K562 (cell line): Measurements from ENCODE around the gene ARHGEF1. TPM values are rescaled to one million over a fixed set of nuclear protein-coding genes. Genes with fewer than 3 reads are reported as not detected.
A peak's percentile ranks its signal among the peaks of the same experiment; 100 is the strongest.

Experiments used
- ATAC-seq: fragments of 200-7000 bp; cut with Tn5 transposase; 3 replicates; pipeline ENCODE4 v1.9.1; 2020; ENCODE audit warnings: moderate library complexity
- BruUV-seq: library from RNA; stranded (reverse); fragments of 400-500 nt; replicated peaks from 2 replicates; lab custom pipeline; 2021; lab: Mats Ljungman, UMichigan
- CTCF ChIA-PET: fragments of 300-600 bp; formaldehyde crosslinking; extraction: SDS; loops from one replicate; lab custom pipeline; 2021; ENCODE audit warnings: low intra/inter-chr PET ratio; lab: Yijun Ruan, JAX
- POLR2A ChIA-PET: fragments of 300-600, 350-650 bp; sonication (Branson Sonifier 250); formaldehyde crosslinking; extraction: SDS; loops from one replicate; lab custom pipeline; 2021; ENCODE audit warnings: antibody characterized with exemption, inconsistent platforms; lab: Yijun Ruan, JAX
- DNase-seq, 4 experiments: peaks; one replicate each; pipeline versions ENCODE4 v3.0.0 to v3.0.0-alpha.2; 2011 to 2018; ENCODE audit warnings: low spot score in 3 of 4, mixed read lengths in 3 of 4; ENCODE audit errors: extremely low read depth in 1 of 4
- FAIRE-seq: peaks from 2 replicates; lab custom pipeline; 2011; peaks lifted over from hg19 to GRCh38; lab: Jason Lieb, UNC
- H2AFZ ChIP-seq: 2 replicates; pipeline ENCODE4 v1.6.0; 2011; ENCODE audit warnings: low read depth, low read length, control low read depth, inconsistent platforms
- H3K27ac ChIP-seq: fragments of 200-600 bp; 3 replicates; pipeline ENCODE4 v1.8.0; 2011; ENCODE audit warnings: low read depth, mild to moderate bottlenecking, control low read depth, inconsistent platforms, low read length, moderate library complexity, mixed read lengths; ENCODE audit errors: extremely low read depth
- H3K27me3 ChIP-seq, 2 experiments: fragments of 300-600 bp in 1 of 2; 2 replicates in 1 of 2; 3 replicates in 1 of 2; pipeline versions ENCODE4 v1.6.0 to v1.8.0; 2011; ENCODE audit warnings: inconsistent platforms in 2 of 2, low read length in 2 of 2, mild to moderate bottlenecking in 1 of 2, mixed read lengths in 1 of 2, moderate library complexity in 1 of 2; ENCODE audit not compliant: control insufficient read depth in 2 of 2, insufficient read depth in 2 of 2
- H3K36me3 ChIP-seq: fragments of 300-600 bp; 3 replicates; pipeline ENCODE4 v1.8.0; 2011; ENCODE audit warnings: mild to moderate bottlenecking, low read length, inconsistent platforms; ENCODE audit not compliant: control insufficient read depth, insufficient read depth
- H3K4me1 ChIP-seq, 2 experiments: fragments of 200-600 bp in 1 of 2; replicated peaks in 1 of 2; 2 replicates in 1 of 2; 3 replicates in 1 of 2; pipeline versions ENCODE4 v1.5.1 to v1.8.0; 2011; ENCODE audit warnings: inconsistent platforms in 2 of 2, low read length in 2 of 2, mild to moderate bottlenecking in 1 of 2, mixed read lengths in 1 of 2, moderate library complexity in 1 of 2; ENCODE audit not compliant: control insufficient read depth in 2 of 2, insufficient read depth in 2 of 2
- H3K4me2 ChIP-seq: 2 replicates; pipeline ENCODE4 v1.6.1; 2011; ENCODE audit warnings: low read length, control low read depth, inconsistent platforms, mixed read lengths; ENCODE audit not compliant: insufficient read depth
- H3K4me3 ChIP-seq: fragments of 200-600 bp; sonication (generic), shearing (Covaris generic); 2 replicates; pipeline ENCODE4 v1.5.1; 2016; ENCODE audit warnings: control low read depth, inconsistent platforms
- H3K79me2 ChIP-seq: fragments of 200-600 bp; 3 replicates; pipeline ENCODE4 v1.8.0; 2011; ENCODE audit warnings: low read length, inconsistent platforms; ENCODE audit not compliant: control insufficient read depth, insufficient read depth
- H3K9ac ChIP-seq, 2 experiments: 2 replicates each; pipeline versions ENCODE4 v1.6.0 to v1.6.1; 2011; ENCODE audit warnings: low read depth in 2 of 2, low read length in 2 of 2, control low read depth in 1 of 2, inconsistent platforms in 1 of 2, mild to moderate bottlenecking in 1 of 2, mixed read lengths in 1 of 2; ENCODE audit not compliant: insufficient read depth in 1 of 2
- H3K9me1 ChIP-seq: one replicate; pipeline ENCODE4 v1.6.0; 2011; ENCODE audit warnings: inconsistent platforms, mild to moderate bottlenecking, low read length, moderate library complexity; ENCODE audit not compliant: control insufficient read depth, insufficient read depth
- H3K9me3 ChIP-seq: replicated peaks from 2 replicates; pipeline ENCODE4 v1.5.1; 2011; ENCODE audit warnings: low read depth, low read length, inconsistent platforms; ENCODE audit not compliant: control insufficient read depth, insufficient read depth
- H4K20me1 ChIP-seq: replicated peaks from 2 replicates; pipeline ENCODE4 v1.6.1; 2011; ENCODE audit warnings: low read length, inconsistent platforms, mixed read lengths; ENCODE audit not compliant: control insufficient read depth, insufficient read depth
- HDAC1 ChIP-seq, 2 experiments: fragments of 450-650 bp; IDR thresholded peaks; 2 replicates each; pipeline ENCODE4 v1.6.1; 2016 to 2017; ENCODE audit warnings: inconsistent platforms in 1 of 2, mild to moderate bottlenecking in 1 of 2, moderate library complexity in 1 of 2
- MAX ChIP-seq: sonication (generic); formaldehyde crosslinking; IDR thresholded peaks from 2 replicates; pipeline ENCODE4 v1.9.0; 2022; ENCODE audit warnings: mild to moderate bottlenecking, missing genetic modification reagents
- NR2C1 ChIP-seq, 2 experiments: fragments of 450-650 bp; IDR thresholded peaks; 2 replicates each; pipeline ENCODE4 v1.6.1; 2017; ENCODE audit warnings: mild to moderate bottlenecking in 2 of 2, antibody characterized with exemption in 1 of 2, inconsistent platforms in 1 of 2, missing compliant biosample characterization in 1 of 2, missing genetic modification characterization in 1 of 2
- POLR2A ChIP-seq: fragments of 450-650 bp; conservative IDR thresholded peaks from 2 replicates; pipeline ENCODE4 v1.6.1; 2016
- WGBS: fragments of 100-300 bp; shearing (Covaris generic); methylation state at CpG from one replicate; pipeline ENCODE4 v1.1.6; 2016; ENCODE audit warnings: low coverage, mixed read lengths; ENCODE audit not compliant: insufficient coverage; ENCODE audit errors: missing lambda C conversion rate; 5-methylcytosine and 5-hydroxymethylcytosine counted together
- in situ Hi-C: fragments of 300-500 bp; cut with MboI; formaldehyde crosslinking; loops from 4 replicates; pipeline ENCODE4 v1.15.0; 2018; ENCODE audit warnings: inconsistent platforms, mixed read lengths
- intact Hi-C: fragments of 100-400 bp; cut with micrococcal nuclease; formaldehyde crosslinking; loops from 2 replicates; pipeline ENCODE4 v1.14.2; 2022
- polyA plus RNA-seq, 8 experiments: library from polyadenylated mRNA; depleted of rRNA in 4 of 8; stranded (reverse) in 5 of 8; unstranded in 3 of 8; fragments of >200 nt; fragmentation: Nextera tagmentation in 2 of 8; fragmentation: Illumina TruSeq in 1 of 8; extraction: Ambion mirVana in 2 of 8; extraction: Trizol in 1 of 8; gene quantifications; 2 replicates each; pipeline versions ENCODE4 v1.2.1 to v1.2.3, GENCODE V29; 2011 to 2014; ENCODE audit warnings: inconsistent platforms in 1 of 8, missing spikeins in 1 of 8
- total RNA-seq, 7 experiments: library from RNA; depleted of rRNA in 6 of 7; stranded (reverse); fragments of >200 nt in 6 of 7; fragmentation: Illumina TruSeq in 2 of 7; extraction: Trizol in 2 of 7; gene quantifications; 2 replicates each; pipeline versions ENCODE4 v1.2.1 to v1.2.3, GENCODE V29; 2011 to 2021; ENCODE audit warnings: low replicate concordance in 1 of 7

Gene ARHGEF1
- total and polyA plus RNA-seq, 9 of the 15 experiments (the other 6 are each of a cell fraction or from before 2014, with no cell fraction given) = 1.9 to 149 (median 29.8) TPM

GRCh38 chr19:41910240-41910991 is 27.4 kb downstream of the ARHGEF1 start:
- Histone ChIP-seq H3K79me2 (no peaks in the 10 kb centered on the region), H3K4me2 (no peak overlapping the region), H3K36me3 (peaks cover 16% of the 10 kb centered on the region; the same call in 1 of the 3 replicates), H4K20me1 (peaks cover 22% of the 10 kb centered on the region; the same call in 1 of the 2 replicates), H2AFZ (no peak overlapping the region), H3K9me3 (no peaks in the 10 kb centered on the region), H3K4me3 (no peak overlapping the region), H3K27ac (no peak overlapping the region), H3K4me1 (peaks cover 0 to 35% of the 10 kb centered on the region in 2 experiments; a peak in 2 of 5 replicates), H3K27me3 (peaks cover 21 to 38% of the 10 kb centered on the region in 2 experiments), H3K9me1 (peaks cover 4% of the 10 kb centered on the region), H3K9ac (no peak overlapping the region)
- in situ Hi-C loops (no loop called here), intact Hi-C loops (no loop called here)
- ChIA-PET POLR2A (interaction anchor here (0.6 kb wide), 1 partner anchor 15 kb away, joined by 3 read pairs; no protein-coding TSS in a partner anchor), CTCF (interaction anchor here (0.6 kb wide), 1 partner anchor 26 kb away, joined by 3 read pairs; no protein-coding TSS in a partner anchor)
- DNase-seq = peak in 1 of 4 experiments; percentile 12
- FAIRE-seq = no peak
- TF ChIP-seq HDAC1 (IDR thresholded peaks at IDR 0.05) (no peak), MAX (CRISPR knock-in tag) (0 out of 2 replicates have a peak, but pooled peaks have one; percentile 16), POLR2A (peak; percentile 25; the same call in 1 of the 2 replicates), NR2C1 (IDR thresholded peaks at IDR 0.05) (no peak), NR2C1 (tag; IDR thresholded peaks at IDR 0.05) (no peak)
- ATAC-seq = no peak
- WGBS = 30% methylated on average over 12 of the region's 12 CpGs
- BruUV-seq = no TSS peak
